Endodermal cell (in vitro differentiated cells): ENCODE measurements around the gene IL22RA2. TPM values are rescaled to one million over a fixed set of nuclear protein-coding genes. Genes with fewer than 3 reads are reported as not detected.

Experiments used
- DNase-seq: peaks from one replicate; pipeline ENCODE4 v3.0.0-alpha.2; 2017
- H3K27ac ChIP-seq: 2 replicates; pipeline ENCODE4 v1.5.1; 2013; ENCODE audit warnings: mild to moderate bottlenecking, low read depth, low read length, moderate library complexity
- H3K27me3 ChIP-seq: 2 replicates; pipeline ENCODE4 v1.6.1; 2013; ENCODE audit warnings: mild to moderate bottlenecking, low read length, moderate library complexity; ENCODE audit not compliant: insufficient read depth, control insufficient read depth, poor library complexity, severe bottlenecking
- H3K36me3 ChIP-seq: 2 replicates; pipeline ENCODE4 v1.7.0; 2013; ENCODE audit warnings: mild to moderate bottlenecking, low read length, moderate library complexity; ENCODE audit not compliant: control insufficient read depth, insufficient read depth
- H3K4me1 ChIP-seq: one replicate; pipeline ENCODE4 v1.7.0; 2013; ENCODE audit warnings: low read length; ENCODE audit not compliant: control insufficient read depth, insufficient read depth
- H3K4me3 ChIP-seq: 2 replicates; pipeline ENCODE4 v1.5.1; 2013; ENCODE audit warnings: mild to moderate bottlenecking, low read length, moderate library complexity
- H3K9ac ChIP-seq: 2 replicates; pipeline ENCODE4 v1.6.1; 2013; ENCODE audit warnings: mild to moderate bottlenecking, low read length, moderate library complexity; ENCODE audit not compliant: poor library complexity, severe bottlenecking; ENCODE audit errors: extremely low read depth
- H3K9me3 ChIP-seq: 2 replicates; pipeline ENCODE4 v1.6.1; 2013; ENCODE audit warnings: mild to moderate bottlenecking, low read length, moderate library complexity; ENCODE audit not compliant: control insufficient read depth
- H3K27ac Mint-ChIP-seq: 2 replicates; pipeline ENCODE4 v1.8.0; 2020; ENCODE audit warnings: mixed read lengths
- H3K27me3 Mint-ChIP-seq: 2 replicates; pipeline ENCODE4 v1.8.0; 2021; ENCODE audit warnings: mild to moderate bottlenecking, mixed read lengths; ENCODE audit not compliant: insufficient read depth
- H3K36me3 Mint-ChIP-seq: 2 replicates; pipeline ENCODE4 v1.8.0; 2020; ENCODE audit warnings: low read depth, mixed read lengths
- H3K4me1 Mint-ChIP-seq: 2 replicates; pipeline ENCODE4 v1.8.0; 2020; ENCODE audit warnings: mixed read lengths
- H3K4me3 Mint-ChIP-seq: 2 replicates; pipeline ENCODE4 v1.8.0; 2020; ENCODE audit warnings: mild to moderate bottlenecking, moderate library complexity, mixed read lengths
- H3K9me3 Mint-ChIP-seq: 2 replicates; pipeline ENCODE4 v1.8.0; 2020; ENCODE audit warnings: mild to moderate bottlenecking, mixed read lengths
- CTCF ChIP-seq: fragments of 200-600 bp; sonication (generic); conservative IDR thresholded peaks from 2 replicates; pipeline ENCODE4 v1.5.0; 2021; ENCODE audit warnings: antibody characterized with exemption, mild to moderate bottlenecking
- WGBS, 2 experiments: methylation state at CpG; one replicate each; pipeline versions ENCODE4 v1.1.5 to v1.1.7; 2013; ENCODE audit warnings: missing lambda C conversion rate in 2 of 2, mixed read lengths in 1 of 2; ENCODE audit not compliant: insufficient coverage in 1 of 2, insufficient read length in 1 of 2; 5-methylcytosine and 5-hydroxymethylcytosine counted together
- total RNA-seq, 2 donors: library from RNA; stranded (reverse); fragmentation: NEBNext Ultra II Directional in 1 of 2; extraction: Animal tissue kit (Norgen Biotek cat#: 25700) in 1 of 2; gene quantifications; 2 replicates in 1 of 2; 3 replicates in 1 of 2; pipeline ENCODE4 v1.2.1, GENCODE V29; 2021

IL22RA2 gene
- total RNA-seq, 2 donors from 2014 or later = not detected

GRCh38 chr6:137166247-137167098 is 7.0 kb downstream of the IL22RA2 start:
- H3K4me1 ChIP-seq = no peaks in the 10 kb centered on the region
- Mint-ChIP-seq H3K27ac (no peak overlapping the region), H3K4me1 (no peaks in the 10 kb centered on the region), H3K4me3 (no peak overlapping the region), H3K9me3 (peaks cover 89% of the 10 kb centered on the region), H3K27me3 (peaks cover 3% of the 10 kb centered on the region), H3K36me3 (peaks cover 10% of the 10 kb centered on the region)
- H3K4me3 ChIP-seq = no peak overlapping the region
- no peaks in the 10 kb centered on the region for H3K27me3 ChIP-seq
- no peak overlapping the region for H3K27ac ChIP-seq
- H3K36me3 ChIP-seq = no peaks in the 10 kb centered on the region
- no peak for DNase-seq
- H3K9me3 ChIP-seq = peaks cover 58% of the 10 kb centered on the region
- WGBS, 2 experiments = 90 to 96% methylated on average over 6 to 8 of the region's 8 CpGs
- no peak for TF ChIP-seq CTCF
- no peak overlapping the region for H3K9ac ChIP-seq

GRCh38 chr6:137165375-137166246 is 7.8 kb downstream of the IL22RA2 start:
- H3K4me1 ChIP-seq = no peaks in the 10 kb centered on the region
- Mint-ChIP-seq H3K27ac (no peak overlapping the region), H3K27me3 (peaks cover 3% of the 10 kb centered on the region), H3K9me3 (peaks cover 92% of the 10 kb centered on the region), H3K4me1 (no peaks in the 10 kb centered on the region), H3K4me3 (no peak overlapping the region), H3K36me3 (peaks cover 10% of the 10 kb centered on the region)
- no peak for DNase-seq
- H3K4me3 ChIP-seq = no peak overlapping the region
- peak; percentile 11 for TF ChIP-seq CTCF
- 93 to 94% methylated on average over 6 to 9 of the region's 9 CpGs for WGBS, 2 experiments
- H3K27me3 ChIP-seq = no peaks in the 10 kb centered on the region
- H3K27ac ChIP-seq = no peak overlapping the region
- no peaks in the 10 kb centered on the region for H3K36me3 ChIP-seq
- peaks cover 55% of the 10 kb centered on the region for H3K9me3 ChIP-seq
- H3K9ac ChIP-seq = no peak overlapping the region

GRCh38 chr6:137163732-137164318 is 9.6 kb downstream of the IL22RA2 start:
- no peaks in the 10 kb centered on the region for H3K4me1 Mint-ChIP-seq

More at GRCh38 chr6:137163732-137164318, 9.6 kb downstream of the IL22RA2 start:
- Histone ChIP-seq H3K4me1 (no peaks in the 10 kb centered on the region), H3K4me3 (peak overlapping the region; percentile 54), H3K27me3 (no peaks in the 10 kb centered on the region), H3K9ac (no peak overlapping the region), H3K36me3 (no peaks in the 10 kb centered on the region), H3K9me3 (peaks cover 42% of the 10 kb centered on the region), H3K27ac (no peak overlapping the region)
- H3K9me3 Mint-ChIP-seq = peaks cover 86% of the 10 kb centered on the region
- H3K27me3 Mint-ChIP-seq = peaks cover 3% of the 10 kb centered on the region
- H3K36me3 Mint-ChIP-seq = peaks cover 5% of the 10 kb centered on the region
- H3K27ac Mint-ChIP-seq = no peak overlapping the region
- no peak for TF ChIP-seq CTCF
- DNase-seq = peak; percentile 48
- 91% methylated on average over 10 to 12 of the region's 12 CpGs for WGBS, 2 experiments
- no peak overlapping the region for H3K4me3 Mint-ChIP-seq
